ENCODE data around the gene NCLN. TPM values are rescaled to one million over a fixed set of nuclear protein-coding genes. Genes with fewer than 3 reads are reported as not detected.
"Not testable (repeated sequence)": the region's sequence is repeated elsewhere in the genome, so short reads cannot be mapped to it uniquely, and the experiment has no call there.

NCLN gene
- total and polyA plus RNA-seq, 5 experiments from 2014 or later: 23.9 to 63.0 (median 44.7) TPM

DNA sequence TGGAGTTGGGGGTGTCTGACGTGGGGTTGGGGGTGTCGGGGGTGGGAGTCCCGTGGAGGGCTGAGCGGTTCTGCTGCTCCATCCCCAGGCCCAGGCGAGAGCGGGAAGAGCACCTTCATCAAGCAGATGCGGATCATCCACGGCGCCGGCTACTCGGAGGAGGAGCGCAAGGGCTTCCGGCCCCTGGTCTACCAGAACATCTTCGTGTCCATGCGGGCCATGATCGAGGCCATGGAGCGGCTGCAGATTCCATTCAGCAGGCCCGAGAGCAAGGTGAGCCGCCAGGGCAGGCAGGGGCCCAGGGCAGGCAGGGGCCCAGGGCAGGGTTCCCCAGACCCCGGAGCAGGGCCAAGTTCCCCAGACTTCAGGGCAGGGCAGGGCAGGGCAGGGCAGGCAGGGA, 37.2 kb upstream of the NCLN start:
- ATAC-seq: no peak
- no peaks in the 10 kb centered on the region for H3K9me3 Mint-ChIP-seq
- no peaks in the 10 kb centered on the region for H3K27me3 Mint-ChIP-seq
- DNase-seq: peak in 1 of 10 donors; percentile 32
- H3K4me1 Mint-ChIP-seq: peaks cover 0 to 17% (median 7%) of the 10 kb centered on the region in 4 donors
- H3K27ac Mint-ChIP-seq: no peak overlapping the region
- POLR2A ChIA-PET: no interaction called here
- no peaks in the 10 kb centered on the region for H3K36me3 Mint-ChIP-seq
- no peak overlapping the region for H3K4me3 Mint-ChIP-seq

DNA sequence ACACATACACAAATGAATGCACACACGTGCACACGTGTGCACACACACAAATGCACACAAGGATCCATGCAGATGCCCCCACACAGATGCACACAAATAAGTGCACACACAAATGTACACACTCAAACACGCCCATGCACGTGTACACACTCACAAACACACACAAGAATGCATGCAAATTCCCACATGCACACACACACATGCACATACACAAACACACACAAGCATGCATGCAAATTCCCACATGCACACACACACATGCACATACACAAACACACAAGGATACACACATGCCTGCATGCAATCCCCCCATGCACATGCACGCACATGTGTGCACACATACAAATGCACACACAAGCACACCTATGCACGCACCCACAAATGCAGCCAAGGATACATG, 36.6 kb upstream of the NCLN start:
- POLR2A ChIA-PET: interaction anchor here (0.7 kb wide), 1 partner anchor 96 kb away, joined by 3 read pairs; no protein-coding TSS in a partner anchor
- no peak for ATAC-seq
- H3K9me3 Mint-ChIP-seq: no peaks in the 10 kb centered on the region
- no peak overlapping the region for H3K4me3 Mint-ChIP-seq
- DNase-seq: no peak
- H3K27me3 Mint-ChIP-seq: no peaks in the 10 kb centered on the region
- peaks cover 0 to 17% (median 7%) of the 10 kb centered on the region in 4 donors for H3K4me1 Mint-ChIP-seq
- peak overlapping the region in 2 of 10 donors; percentile 16 to 70 for H3K27ac Mint-ChIP-seq
- no peaks in the 10 kb centered on the region for H3K36me3 Mint-ChIP-seq

DNA sequence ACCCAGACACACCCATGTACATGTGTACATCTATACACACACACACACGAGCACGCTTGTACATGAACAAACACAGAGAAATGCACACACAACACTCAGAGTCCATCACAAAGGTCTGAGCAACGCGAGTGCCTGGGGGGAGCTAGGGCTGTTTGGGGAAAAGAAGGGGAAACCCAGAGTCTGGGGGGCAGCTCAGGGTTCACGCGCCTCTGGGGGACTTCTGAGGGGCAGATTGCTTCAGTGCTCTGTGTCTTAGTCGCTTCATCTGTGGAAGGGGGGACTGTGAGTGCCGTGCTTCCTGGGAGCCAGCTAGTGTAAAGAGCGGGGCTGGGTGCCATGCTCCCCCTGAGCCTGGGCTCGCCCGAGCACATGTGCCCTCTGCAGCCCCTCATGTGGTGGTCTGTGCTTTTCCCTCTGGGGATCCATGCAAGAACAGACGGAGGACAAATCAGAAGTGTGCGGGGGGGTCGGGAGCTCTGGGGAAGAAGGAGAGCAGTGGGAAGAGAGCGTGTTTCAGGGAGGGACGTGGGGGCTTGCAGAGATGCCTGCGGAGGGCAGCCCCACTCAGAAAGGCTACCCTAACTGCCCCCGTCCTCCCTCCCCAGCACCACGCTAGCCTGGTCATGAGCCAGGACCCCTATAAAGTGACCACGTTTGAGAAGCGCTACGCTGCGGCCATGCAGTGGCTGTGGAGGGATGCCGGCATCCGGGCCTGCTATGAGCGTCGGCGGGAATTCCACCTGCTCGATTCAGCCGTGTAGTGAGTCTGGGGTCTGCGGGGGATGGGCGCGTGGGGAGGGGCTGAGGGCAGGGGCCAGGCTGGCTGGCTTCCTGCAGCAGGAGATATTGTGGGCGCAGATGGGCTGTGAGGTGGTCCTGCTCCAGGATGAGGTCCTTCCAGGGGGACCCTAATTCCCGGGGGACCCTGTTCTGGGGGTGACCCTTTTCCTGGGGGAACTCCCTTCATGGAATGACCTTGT, 35.9 kb upstream of the NCLN start:
- H3K4me3 Mint-ChIP-seq: no peak overlapping the region
- peaks cover 0 to 17% (median 7%) of the 10 kb centered on the region in 4 donors for H3K4me1 Mint-ChIP-seq
- no peaks in the 10 kb centered on the region for H3K9me3 Mint-ChIP-seq
- POLR2A ChIA-PET: interaction anchor here (0.6 to 0.7 kb wide), 2 partner anchors 89 to 97 kb away, joined by 3 read pairs; no protein-coding TSS in a partner anchor
- H3K36me3 Mint-ChIP-seq: no peaks in the 10 kb centered on the region
- DNase-seq (peak in 1 of 10 donors; percentile 7), ATAC-seq (no peak)
- H3K27me3 Mint-ChIP-seq: no peaks in the 10 kb centered on the region
- H3K27ac Mint-ChIP-seq: peak overlapping the region in 4 of 10 donors; percentile 16 to 70 (median 36)

DNA sequence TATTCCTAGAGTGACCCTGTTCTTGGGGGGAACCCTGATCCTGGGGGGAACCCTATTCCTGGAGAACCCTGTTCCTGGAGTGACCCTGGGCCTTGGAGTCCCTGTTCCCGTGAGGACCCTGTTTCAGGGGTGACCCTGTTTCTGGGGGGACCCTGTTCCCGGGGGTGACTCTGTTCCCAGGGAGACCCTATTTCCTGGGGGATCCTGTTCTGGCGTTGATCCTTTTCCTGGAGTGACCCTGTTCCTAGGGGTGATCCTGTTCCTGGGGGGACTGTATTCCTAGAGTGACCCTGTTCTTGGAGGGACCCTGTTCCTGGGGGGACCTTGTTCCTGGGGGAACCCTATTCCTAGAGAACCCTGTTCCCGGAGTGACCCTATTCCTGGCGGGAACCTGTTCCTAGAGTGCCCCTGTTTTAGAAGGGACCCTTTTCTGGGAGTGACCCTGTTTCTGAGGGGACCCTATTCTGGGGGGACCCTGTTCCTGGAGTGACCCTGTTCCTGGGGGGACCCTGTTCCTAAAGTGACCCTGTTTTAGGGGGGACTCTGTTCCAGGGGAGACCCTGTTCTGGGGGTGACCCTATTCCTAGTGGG, 34.9 kb upstream of the NCLN start:
- Mint-ChIP-seq H3K27me3 (no peaks in the 10 kb centered on the region), H3K9me3 (no peaks in the 10 kb centered on the region), H3K4me1 (peaks cover 2 to 17% (median 5%) of the 10 kb centered on the region in 4 donors), H3K4me3 (no peak overlapping the region), H3K36me3 (no peaks in the 10 kb centered on the region), H3K27ac (no peak overlapping the region)
- DNase-seq (no peak), ATAC-seq (no peak)
- POLR2A ChIA-PET: interaction anchor here (1.0 kb wide), 1 partner anchor 10 kb away, joined by 4 read pairs; no protein-coding TSS in a partner anchor

- ATAC-seq (no peak), DNase-seq (no peak)
- Mint-ChIP-seq H3K4me3 (no peak overlapping the region), H3K4me1 (peaks cover 3 to 11% (median 5%) of the 10 kb centered on the region in 4 donors), H3K36me3 (no peaks in the 10 kb centered on the region), H3K27ac (no peak overlapping the region), H3K27me3 (no peaks in the 10 kb centered on the region), H3K9me3 (no peaks in the 10 kb centered on the region)
- POLR2A ChIA-PET: interaction anchor here (1.0 to 1.2 kb wide), 2 partner anchors 9 to 35 kb away, joined by 4 read pairs; partner anchors contain the start of gene NCLN
Measured at GRCh38 chr19:3151563-3152418, 33.9 kb upstream of the NCLN start.

DNA sequence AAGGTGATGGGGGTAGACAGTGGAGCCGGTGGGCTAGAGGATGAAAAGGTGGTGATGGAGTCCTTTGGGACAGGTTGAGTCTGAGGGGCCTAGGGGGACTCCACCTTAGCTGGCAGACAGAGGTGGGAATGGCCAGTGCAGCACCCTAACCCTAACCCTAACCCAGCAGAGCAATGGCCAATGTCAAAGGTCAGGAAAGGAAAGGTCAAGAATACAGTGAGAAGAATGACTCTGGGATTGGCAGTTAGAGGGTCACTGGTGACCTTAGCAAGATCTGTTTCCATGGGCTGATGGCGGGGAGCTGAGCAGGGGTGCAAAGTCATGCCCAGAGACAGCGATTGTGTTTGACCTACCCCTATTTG, 33.3 kb upstream of the NCLN start:
- Mint-ChIP-seq H3K4me1 (peaks cover 4 to 8% (median 6%) of the 10 kb centered on the region in 4 donors), H3K36me3 (no peaks in the 10 kb centered on the region), H3K9me3 (no peaks in the 10 kb centered on the region), H3K27ac (no peak overlapping the region), H3K4me3 (no peak overlapping the region), H3K27me3 (no peaks in the 10 kb centered on the region)
- DNase-seq (no peak), ATAC-seq (no peak)
- POLR2A ChIA-PET: interaction anchor here (0.7 to 1.2 kb wide), 2 partner anchors 14 to 34 kb away, joined by 4 read pairs; partner anchors contain the start of gene NCLN

- DNase-seq (no peak), ATAC-seq (no peak)
- H3K9me3 Mint-ChIP-seq: no peaks in the 10 kb centered on the region
- H3K27me3 Mint-ChIP-seq: no peaks in the 10 kb centered on the region
- peaks cover 4 to 10% (median 7%) of the 10 kb centered on the region in 4 donors for H3K4me1 Mint-ChIP-seq
- POLR2A ChIA-PET: no interaction called here
- H3K36me3 Mint-ChIP-seq: no peaks in the 10 kb centered on the region
- no peak overlapping the region for H3K27ac Mint-ChIP-seq
- H3K4me3 Mint-ChIP-seq: no peak overlapping the region
Measured at GRCh38 chr19:3153286-3154230, 32.2 kb upstream of the NCLN start.

DNA sequence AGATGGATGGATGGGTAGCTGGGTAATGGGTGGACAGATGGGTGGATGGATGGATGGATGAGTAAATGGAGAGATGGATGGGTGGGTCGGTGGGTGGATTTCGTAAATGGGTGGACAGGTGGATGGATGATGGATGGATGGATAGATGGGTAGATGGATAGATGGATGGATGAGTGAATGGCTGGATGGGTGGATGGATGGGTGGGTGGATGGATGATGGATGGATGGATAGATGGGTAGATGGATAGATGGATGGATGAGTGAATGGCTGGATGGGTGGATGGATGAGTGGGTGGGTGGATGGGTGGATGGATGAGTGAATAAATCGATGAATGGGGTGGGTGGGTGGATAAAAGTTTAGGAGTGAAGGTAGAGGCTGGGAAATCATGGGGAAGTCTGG, 31.3 kb upstream of the NCLN start:
- H3K4me1 Mint-ChIP-seq, DNase-seq, POLR2A ChIA-PET, H3K27me3 Mint-ChIP-seq, H3K36me3 Mint-ChIP-seq, ATAC-seq, H3K9me3 Mint-ChIP-seq: not testable (repeated sequence)
- Mint-ChIP-seq H3K4me3 (peak overlapping the region in 3 of 10 donors; percentile 69 to 75 (median 71)), H3K27ac (peak overlapping the region in 2 of 10 donors; percentile 77 to 86)

DNA sequence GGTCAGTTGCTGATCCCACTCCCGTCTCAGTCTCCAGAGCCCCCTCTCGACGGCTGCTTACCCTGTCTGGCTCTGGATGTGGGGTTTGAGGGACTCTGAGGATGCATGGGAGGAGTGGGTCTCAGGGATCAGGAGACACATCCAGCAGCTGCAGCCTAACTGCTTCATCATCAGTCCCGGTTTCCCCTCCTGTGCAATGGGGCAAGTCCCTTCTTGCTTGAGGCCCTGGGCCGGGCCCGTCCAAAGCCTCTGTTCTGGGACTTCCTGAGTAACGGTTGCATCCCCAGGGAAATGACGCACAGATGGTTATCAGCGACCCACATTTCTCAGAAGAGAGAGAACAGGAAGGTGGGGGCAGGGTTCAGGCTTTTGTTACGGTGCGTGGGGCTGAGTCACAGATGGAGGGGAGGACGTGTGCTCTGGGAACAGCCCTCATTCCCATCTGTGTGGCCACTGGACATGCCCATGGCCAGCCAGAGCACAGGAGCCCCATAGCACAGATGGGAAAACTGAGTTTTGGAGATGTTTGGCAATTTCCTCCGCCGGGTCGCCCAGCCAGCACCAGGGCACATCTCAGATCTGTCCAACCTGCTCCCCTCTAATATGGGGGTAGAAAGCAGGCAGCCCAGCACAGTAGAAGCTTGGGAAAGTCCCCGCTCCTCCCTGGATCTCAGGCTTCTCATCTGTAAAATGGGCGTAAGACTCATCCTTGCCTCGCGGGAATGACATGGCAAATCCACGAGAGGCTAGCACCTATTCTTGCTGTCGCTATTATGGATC, 30.6 kb upstream of the NCLN start:
- Mint-ChIP-seq H3K4me1 (peaks cover 0 to 10% (median 6%) of the 10 kb centered on the region in 4 donors), H3K9me3 (peaks cover 0 to 2% (median 0%) of the 10 kb centered on the region in 9 donors), H3K4me3 (peak overlapping the region in 8 of 10 donors; percentile 47 to 75 (median 70)), H3K27ac (peak overlapping the region in 7 of 10 donors; percentile 74 to 88 (median 86)), H3K36me3 (peaks cover 0 to under 1% (median 0%) of the 10 kb centered on the region in 3 donors), H3K27me3 (no peaks in the 10 kb centered on the region)
- ATAC-seq (peak; percentile 88 to 95), DNase-seq (peak; percentile 41 to 77 (median 68))
- POLR2A ChIA-PET: no interaction called here

- H3K27me3 Mint-ChIP-seq: no peaks in the 10 kb centered on the region
Measured at GRCh38 chr19:3157096-3157845, 28.5 kb upstream of the NCLN start.

More at GRCh38 chr19:3157096-3157845, 28.5 kb upstream of the NCLN start:
- H3K9me3 Mint-ChIP-seq: peaks cover 0 to 4% (median 0%) of the 10 kb centered on the region in 9 donors
- DNase-seq (no peak), ATAC-seq (no peak)
- H3K4me1 Mint-ChIP-seq: peaks cover 0 to 12% (median 7%) of the 10 kb centered on the region in 4 donors
- H3K36me3 Mint-ChIP-seq: peaks cover 0 to 3% (median 0%) of the 10 kb centered on the region in 3 donors
- H3K4me3 Mint-ChIP-seq: no peak overlapping the region
- peak overlapping the region in 6 of 10 donors; percentile 27 to 76 (median 72) for H3K27ac Mint-ChIP-seq
- POLR2A ChIA-PET: no interaction called here

Measured in naive thymus-derived CD8-positive, alpha-beta T cell (primary cell).